Calu3 (cell line): ENCODE measurements around the gene DRD2. TPM values are rescaled to one million over a fixed set of nuclear protein-coding genes. Genes with fewer than 3 reads are reported as not detected.

ENCODE experiments used
- BruUV-seq: library from RNA; stranded (reverse); fragments of 400-500 nt; replicated peaks from 2 replicates; lab custom pipeline; 2021; lab: Mats Ljungman, UMichigan
- CTCF ChIA-PET: fragments of 300-600 bp; sonication (Branson Sonifier 250); formaldehyde crosslinking; loops from one replicate; lab custom pipeline; 2022; ENCODE audit warnings: antibody characterized with exemption; lab: Charles Lee
- DNase-seq: peaks from one replicate; pipeline ENCODE4 v3.0.0; 2022
- H3K27ac Mint-ChIP-seq: one replicate; pipeline ENCODE4 v1.8.0; 2022; ENCODE audit warnings: mixed read lengths; ENCODE audit not compliant: unreplicated experiment
- H3K27me3 Mint-ChIP-seq: one replicate; pipeline ENCODE4 v1.8.0; 2022; ENCODE audit warnings: mixed read lengths; ENCODE audit not compliant: unreplicated experiment
- H3K36me3 Mint-ChIP-seq: one replicate; pipeline ENCODE4 v1.8.0; 2022; ENCODE audit warnings: mild to moderate bottlenecking, moderate library complexity, mixed read lengths; ENCODE audit not compliant: insufficient read depth, unreplicated experiment
- H3K4me1 Mint-ChIP-seq: one replicate; pipeline ENCODE4 v1.8.0; 2022; ENCODE audit warnings: mild to moderate bottlenecking, low read depth, mixed read lengths; ENCODE audit not compliant: unreplicated experiment
- H3K4me3 Mint-ChIP-seq: one replicate; pipeline ENCODE4 v1.8.0; 2022; ENCODE audit warnings: mild to moderate bottlenecking, low read depth, moderate library complexity, mixed read lengths; ENCODE audit not compliant: unreplicated experiment
- H3K9me3 Mint-ChIP-seq: one replicate; pipeline ENCODE4 v1.8.0; 2022; ENCODE audit warnings: low read depth, mixed read lengths; ENCODE audit not compliant: unreplicated experiment
- CTCF ChIP-seq: fragments of 200-600 bp; IDR thresholded peaks from one replicate; pipeline ENCODE4 v1.8.0; 2022; ENCODE audit warnings: antibody characterized with exemption; ENCODE audit not compliant: unreplicated experiment
- intact Hi-C: fragments of 100-400 bp; cut with micrococcal nuclease; formaldehyde crosslinking; loops from one replicate; pipeline ENCODE4 v1.10.0; 2022; ENCODE audit not compliant: unreplicated experiment
- microRNA-seq: library from miRNA; unstranded; fragments of <30 nt; microRNA quantifications from one replicate; pipeline ENCODE4 v1.2.0, GENCODE V29; 2022
- total RNA-seq: library from RNA; stranded (reverse); gene quantifications from 2 replicates; pipeline ENCODE4 v1.2.3, GENCODE V29; 2022

DRD2 gene
- total RNA-seq, 1 experiment from 2014 or later = 0.45 TPM

GRCh38 chr11:113365895-113366294 is 109.3 kb downstream of the DRD2 start:
- Mint-ChIP-seq H3K27ac (no peak overlapping the region), H3K9me3 (no peaks in the 10 kb centered on the region), H3K27me3 (no peaks in the 10 kb centered on the region), H3K4me1 (no peaks in the 10 kb centered on the region), H3K36me3 (no peaks in the 10 kb centered on the region), H3K4me3 (no peak overlapping the region)
- no TSS peak for BruUV-seq
- DNase-seq = no peak
- no peak for TF ChIP-seq CTCF
- CTCF ChIA-PET = no interaction called here
- intact Hi-C loops = no loop called here

- no peak overlapping the region for H3K27ac Mint-ChIP-seq
- CTCF ChIA-PET = no interaction called here
Observed at GRCh38 chr11:113363996-113364641, 111.1 kb downstream of the DRD2 start.

GRCh38 chr11:113363406-113363805 is 111.8 kb downstream of the DRD2 start:
- intact Hi-C loops = no loop called here
- Mint-ChIP-seq H3K4me3 (no peak overlapping the region), H3K27me3 (no peaks in the 10 kb centered on the region), H3K9me3 (no peaks in the 10 kb centered on the region), H3K27ac (no peak overlapping the region), H3K36me3 (no peaks in the 10 kb centered on the region), H3K4me1 (no peaks in the 10 kb centered on the region)
- no peak for DNase-seq
- BruUV-seq = no TSS peak
- CTCF ChIA-PET = no interaction called here
- TF ChIP-seq CTCF = no peak

More at GRCh38 chr11:113363996-113364641, 111.1 kb downstream of the DRD2 start:
- Mint-ChIP-seq H3K4me1 (no peaks in the 10 kb centered on the region), H3K4me3 (no peak overlapping the region), H3K9me3 (no peaks in the 10 kb centered on the region), H3K36me3 (no peaks in the 10 kb centered on the region), H3K27me3 (no peaks in the 10 kb centered on the region)
- DNase-seq = no peak
- BruUV-seq = no TSS peak
- intact Hi-C loops = no loop called here
- TF ChIP-seq CTCF = no peak

Small RNA genes lying within 50 kb of the gene (microRNA-seq; reads per million reads assigned to microRNA genes)
- not detected for gene MIR4301

Other genes with a start within 250 kb of the DRD2 start
- 12.8 and 15.0 TPM in 2 replicates for gene TTC12, start 160.8 kb downstream of the DRD2 start, total RNA-seq
- gene ANKK1, start 87.6 kb downstream of the DRD2 start, total RNA-seq = 0.56 and 0.90 TPM in 2 replicates
- 7.4 and 9.6 TPM in 2 replicates for gene TMPRSS5, start 230.9 kb upstream of the DRD2 start, total RNA-seq